SK-N-SH (cell line): Measurements from ENCODE around the gene SPEF2. TPM values are rescaled to one million over a fixed set of nuclear protein-coding genes. Genes with fewer than 3 reads are reported as not detected.

Source experiments
- CTCF ChIA-PET: fragments of 300-600, 350-600 bp; formaldehyde crosslinking; extraction: SDS; loops from one replicate; lab custom pipeline; 2021; lab: Yijun Ruan, JAX
- POLR2A ChIA-PET: fragments of 350-600 bp; sonication (Branson Sonifier 250); formaldehyde crosslinking; extraction: SDS; loops from one replicate; lab custom pipeline; 2020; ENCODE audit warnings: antibody characterized with exemption, inconsistent platforms; lab: Yijun Ruan, JAX
- DNase-seq: peaks from one replicate; pipeline ENCODE4 v3.0.0; 2012
- H2AFZ ChIP-seq: fragments of 200-600 bp; sonication (generic); 2 replicates; pipeline ENCODE4 v1.8.1; 2016; ENCODE audit warnings: antibody characterized with exemption, mild to moderate bottlenecking, low read depth
- H3F3A ChIP-seq: fragments of 200-600 bp; sonication (generic); replicated peaks from 2 replicates; pipeline ENCODE3; 2016; ENCODE audit warnings: antibody characterized with exemption, mild to moderate bottlenecking; ENCODE audit not compliant: insufficient read depth
- H3K27ac ChIP-seq, 2 experiments: fragments of 200-500 bp in 1 of 2; fragments of 200-600 bp in 1 of 2; sonication (Bioruptor generic) in 1 of 2; sonication (generic), shearing (Covaris generic) in 1 of 2; 2 replicates each; pipeline versions ENCODE4 v1.5.1 to v1.6.1; 2014 to 2016; ENCODE audit warnings: low read depth in 2 of 2, inconsistent platforms in 1 of 2, low read length in 1 of 2, mild to moderate bottlenecking in 1 of 2, mixed read lengths in 1 of 2
- H3K27me3 ChIP-seq: fragments of 200-600 bp; sonication (generic), shearing (Covaris generic); 2 replicates; pipeline ENCODE4 v1.6.1; 2016; ENCODE audit warnings: mixed run types; ENCODE audit not compliant: insufficient read depth
- H3K36me3 ChIP-seq, 2 experiments: fragments of 200-500 bp in 1 of 2; fragments of 200-600 bp in 1 of 2; sonication (Bioruptor generic) in 1 of 2; sonication (generic) in 1 of 2; replicated peaks in 1 of 2; 2 replicates each; pipeline versions ENCODE3 to v1.5.1; 2014 to 2016; ENCODE audit warnings: low read length in 1 of 2, mild to moderate bottlenecking in 1 of 2; ENCODE audit not compliant: insufficient read depth in 2 of 2, control insufficient read depth in 1 of 2
- H3K4me1 ChIP-seq, 2 experiments: fragments of 200-500 bp in 1 of 2; fragments of 200-600 bp in 1 of 2; sonication (Bioruptor generic) in 1 of 2; sonication (generic), shearing (Covaris generic) in 1 of 2; 2 replicates each; pipeline versions ENCODE4 v1.5.1 to v1.6.1; 2014 to 2016; ENCODE audit warnings: low read depth in 1 of 2, low read length in 1 of 2, mixed run types in 1 of 2; ENCODE audit not compliant: insufficient read depth in 2 of 2, control insufficient read depth in 1 of 2
- H3K4me2 ChIP-seq: fragments of 200-600 bp; sonication (generic), shearing (Covaris generic); 2 replicates; pipeline ENCODE4 v1.6.1; 2017; ENCODE audit warnings: mixed run types
- H3K4me3 ChIP-seq, 2 experiments: fragments of 200-500 bp in 1 of 2; fragments of 200-600 bp in 1 of 2; sonication (Bioruptor generic) in 1 of 2; sonication (generic), shearing (Covaris generic) in 1 of 2; 2 replicates each; pipeline versions ENCODE4 v1.5.1 to v1.8.1; 2014 to 2016; ENCODE audit warnings: low read depth in 2 of 2, inconsistent platforms in 1 of 2, low read length in 1 of 2, mild to moderate bottlenecking in 1 of 2, mixed read lengths in 1 of 2, moderate library complexity in 1 of 2
- H3K79me2 ChIP-seq: fragments of 200-600 bp; sonication (generic); 2 replicates; pipeline ENCODE4 v1.8.1; 2017; ENCODE audit warnings: mild to moderate bottlenecking; ENCODE audit not compliant: insufficient read depth
- H3K9ac ChIP-seq: fragments of 200-600 bp; sonication (generic); 2 replicates; pipeline ENCODE4 v1.6.1; 2017; ENCODE audit warnings: mixed run types
- H3K9me2 ChIP-seq: fragments of 200-600 bp; sonication (generic); 2 replicates; pipeline ENCODE4 v1.6.1; 2017; ENCODE audit warnings: mixed run types
- H3K9me3 ChIP-seq: fragments of 200-600 bp; sonication (generic); 2 replicates; pipeline ENCODE4 v1.6.1; 2017; ENCODE audit warnings: mixed run types, mild to moderate bottlenecking, moderate library complexity
- H4K20me1 ChIP-seq: fragments of 200-600 bp; sonication (generic); 2 replicates; pipeline ENCODE4 v1.6.1; 2017; ENCODE audit warnings: mild to moderate bottlenecking, mixed run types; ENCODE audit not compliant: insufficient read depth
- CTCF ChIP-seq: fragments of 200-600 bp; sonication (generic); IDR thresholded peaks from 2 replicates; pipeline ENCODE4 v1.6.1; 2017; ENCODE audit warnings: antibody characterized with exemption, mild to moderate bottlenecking, moderate library complexity
- ELF1 ChIP-seq: IDR thresholded peaks from 2 replicates; pipeline ENCODE4 v1.4.0; 2012
- EP300 ChIP-seq, 2 experiments: IDR thresholded peaks; 2 replicates each; pipeline versions ENCODE4 v1.4.0 to v1.6.1; 2012; ENCODE audit warnings: borderline replicate concordance in 1 of 2, low read depth in 1 of 2, low read length in 1 of 2
- EZH2phosphoT487 ChIP-seq: fragments of 200-600 bp; sonication (generic); IDR thresholded peaks from 2 replicates; pipeline ENCODE4 v1.6.1; 2017; ENCODE audit warnings: low read depth, mixed run types, mild to moderate bottlenecking, antibody characterized with exemption, moderate library complexity, borderline replicate concordance
- FOXJ3 ChIP-seq: sonication (generic); formaldehyde crosslinking; IDR thresholded peaks from 2 replicates; pipeline ENCODE4 v1.5.1; 2020; ENCODE audit warnings: mild to moderate bottlenecking, missing genetic modification reagents
- FOXM1 ChIP-seq: IDR thresholded peaks from 2 replicates; pipeline ENCODE4 v1.4.0; 2012; ENCODE audit warnings: low read depth, mild to moderate bottlenecking
- GABPA ChIP-seq: IDR thresholded peaks from 2 replicates; pipeline ENCODE4 v1.4.0; 2012; ENCODE audit warnings: low read depth, mild to moderate bottlenecking
- GATA2 ChIP-seq: sonication (generic); formaldehyde crosslinking; IDR thresholded peaks from 2 replicates; pipeline ENCODE4 v1.5.0; 2020; ENCODE audit warnings: mild to moderate bottlenecking, missing genetic modification reagents
- IRF3 ChIP-seq: fragments of 150-350 bp; IDR thresholded peaks from 2 replicates; pipeline ENCODE4 v1.6.1; 2016; ENCODE audit warnings: mild to moderate bottlenecking, low read depth, low read length
- JUND ChIP-seq: IDR thresholded peaks from 2 replicates; pipeline ENCODE4 v1.4.0; 2012
- NFIC ChIP-seq: IDR thresholded peaks from 2 replicates; pipeline ENCODE4 v1.4.0; 2012; ENCODE audit warnings: borderline replicate concordance
- NRF1 ChIP-seq: IDR thresholded peaks from 2 replicates; pipeline ENCODE4 v1.6.1; 2012; ENCODE audit warnings: low read depth, mild to moderate bottlenecking, low read length
- POLR2AphosphoS5 ChIP-seq: IDR thresholded peaks from 2 replicates; pipeline ENCODE4 v1.6.1; 2012; ENCODE audit warnings: low read depth, low read length
- RAD21 ChIP-seq: IDR thresholded peaks from 2 replicates; pipeline ENCODE4 v1.6.1; 2012; ENCODE audit warnings: mild to moderate bottlenecking, low read length
- RXRA ChIP-seq: IDR thresholded peaks from 2 replicates; pipeline ENCODE4 v1.4.0; 2012; ENCODE audit warnings: low read depth, mild to moderate bottlenecking, borderline replicate concordance
- SMC3 ChIP-seq: IDR thresholded peaks from 2 replicates; pipeline ENCODE4 v1.6.1; 2012; ENCODE audit warnings: low read depth, low read length, improper control_type of control experiment
- TCF12 ChIP-seq: IDR thresholded peaks from 2 replicates; pipeline ENCODE4 v1.4.0; 2012
- TEAD4 ChIP-seq: IDR thresholded peaks from 2 replicates; pipeline ENCODE4 v1.4.0; 2012; ENCODE audit warnings: mild to moderate bottlenecking, borderline replicate concordance; ENCODE audit not compliant: insufficient read depth
- USF2 ChIP-seq: fragments of 150-350 bp; IDR thresholded peaks from 2 replicates; pipeline ENCODE4 v1.6.1; 2017; ENCODE audit warnings: antibody characterized with exemption, low read length, low read depth, borderline replicate concordance
- WGBS: methylation state at CpG from one replicate; pipeline ENCODE4 v1.1.6; 2017; ENCODE audit warnings: low lambda C conversion rate; 5-methylcytosine and 5-hydroxymethylcytosine counted together
- polyA plus RNA-seq, 3 experiments: library from polyadenylated mRNA; depleted of rRNA; stranded (reverse); fragments of >200 nt; gene quantifications; 2 replicates each; pipeline ENCODE4 v1.2.3, GENCODE V29; 2012

SPEF2 gene
- polyA plus RNA-seq, 1 of the 3 experiments (the other 2 are of a cell fraction): 1.6 TPM

GRCh38 chr5:35777358-35778087 is 159.9 kb downstream of the SPEF2 start:
- Histone ChIP-seq H3K9me2 (no peaks in the 10 kb centered on the region; the same call in 1 of the 2 replicates), H3K9ac (no peak overlapping the region), H3K27me3 (no peaks in the 10 kb centered on the region), H3K9me3 (no peaks in the 10 kb centered on the region), H4K20me1 (no peaks in the 10 kb centered on the region), H2AFZ (no peak overlapping the region), H3K36me3 (no peaks in the 10 kb centered on the region), H3K4me2 (no peak overlapping the region), H3K4me1 (peaks cover 0 to 14% of the 10 kb centered on the region in 2 experiments; a peak in 2 of 4 replicates), H3K4me3 (no peak overlapping the region), H3K79me2 (no peaks in the 10 kb centered on the region), H3K27ac (no peak overlapping the region), H3F3A (peaks cover 7% of the 10 kb centered on the region)
- POLR2A ChIA-PET: no interaction called here
- CTCF ChIA-PET: interaction anchor here (0.6 to 10.2 kb wide), 30 partner anchors 8 to 224 kb away, joined by 3 to 150 read pairs (median 4); no protein-coding TSS in a partner anchor
- DNase-seq: peak; percentile 34
- 52% methylated on average over 9 of the region's 9 CpGs for WGBS
- peak; percentile 74 for TF ChIP-seq CTCF
- no peak for TF ChIP-seq EP300 (IDR thresholded peaks at IDR 0.05; ENCODE audit: borderline replicate concordance in 1 of 2, low read depth in 1 of 2, low read length in 1 of 2)
- TF ChIP-seq RAD21: peak; percentile 68
- TF ChIP-seq SMC3: peak; percentile 68

- Histone ChIP-seq H4K20me1 (no peaks in the 10 kb centered on the region), H3K27me3 (no peaks in the 10 kb centered on the region), H3K79me2 (no peaks in the 10 kb centered on the region), H2AFZ (no peak overlapping the region), H3K9me3 (no peaks in the 10 kb centered on the region), H3K36me3 (no peaks in the 10 kb centered on the region), H3K9me2 (no peaks in the 10 kb centered on the region; the same call in 1 of the 2 replicates), H3K9ac (no peak overlapping the region), H3K4me2 (no peak overlapping the region), H3F3A (peaks cover 7% of the 10 kb centered on the region), H3K4me3 (no peak overlapping the region), H3K4me1 (peaks cover 0 to 14% of the 10 kb centered on the region in 2 experiments; a peak in 2 of 4 replicates), H3K27ac (no peak overlapping the region)
- 70% methylated on average over 3 of the region's 3 CpGs for WGBS
- CTCF ChIA-PET: interaction anchor here (0.6 to 10.2 kb wide), 20 partner anchors 7 to 225 kb away, joined by 3 to 150 read pairs (median 4); no protein-coding TSS in a partner anchor
- no peak for TF ChIP-seq USF2
- TF ChIP-seq GABPA: no peak
- TF ChIP-seq ELF1: no peak
- no peak for TF ChIP-seq FOXM1
- no peak for TF ChIP-seq NRF1
- no peak for TF ChIP-seq POLR2AphosphoS5
- TF ChIP-seq IRF3: no peak
- TF ChIP-seq GATA2: no peak
- no peak for TF ChIP-seq TCF12
- TF ChIP-seq TEAD4: no peak
- TF ChIP-seq RXRA: no peak
- no peak for TF ChIP-seq JUND
- no peak for TF ChIP-seq EZH2phosphoT487
- no peak for TF ChIP-seq NFIC
- no peak for TF ChIP-seq SMC3
- TF ChIP-seq CTCF: no peak
- no peak for TF ChIP-seq FOXJ3 (CRISPR knock-in tag)
- DNase-seq: no peak
- POLR2A ChIA-PET: no interaction called here
These were observed 160.7 kb downstream of the SPEF2 start for GRCh38 chr5:35778259-35778769.
